Effector memory CD8-positive, alpha-beta T cell (primary cell): ENCODE results near the gene GPX2.

Source experiments
- ATAC-seq: fragments of 150-1000 bp; cut with Tn5 transposase; replicated peaks from 2 replicates; pipeline ENCODE4 v1.10.0; 2021; ENCODE audit warnings: mild to moderate bottlenecking, moderate library complexity
- DNase-seq, 3 experiments: peaks; one replicate each; pipeline ENCODE4 v3.0.0; 2021
- H3K27ac Mint-ChIP-seq, 2 donors: one replicate each; pipeline ENCODE4 v1.8.0; 2022; ENCODE audit warnings: mild to moderate bottlenecking in 2 of 2, mixed read lengths in 2 of 2, moderate library complexity in 2 of 2
- H3K27me3 Mint-ChIP-seq, 2 donors: one replicate each; pipeline ENCODE4 v1.8.0; 2022; ENCODE audit warnings: mixed read lengths in 2 of 2
- H3K36me3 Mint-ChIP-seq: one replicate; pipeline ENCODE4 v1.8.0; 2022; ENCODE audit warnings: mild to moderate bottlenecking, moderate library complexity, mixed read lengths; ENCODE audit not compliant: insufficient read depth
- H3K4me1 Mint-ChIP-seq, 2 donors: one replicate each; pipeline ENCODE4 v1.8.0; 2022; ENCODE audit warnings: low read depth in 2 of 2, mixed read lengths in 2 of 2
- H3K4me3 Mint-ChIP-seq, 2 donors: one replicate each; pipeline ENCODE4 v1.8.0; 2022; ENCODE audit warnings: mild to moderate bottlenecking in 2 of 2, mixed read lengths in 2 of 2, moderate library complexity in 2 of 2
- H3K9me3 Mint-ChIP-seq, 2 donors: one replicate each; pipeline ENCODE4 v1.8.0; 2022; ENCODE audit warnings: mixed read lengths in 2 of 2
- total RNA-seq, 9 experiments: gene quantifications; one replicate each; lab custom pipeline; 2026; lab: John Stamatoyannopoulos, UW

Gene GPX2
- 0 to 0.12 (median 0) reads per million in 9 experiments for total RNA-seq

DNA sequence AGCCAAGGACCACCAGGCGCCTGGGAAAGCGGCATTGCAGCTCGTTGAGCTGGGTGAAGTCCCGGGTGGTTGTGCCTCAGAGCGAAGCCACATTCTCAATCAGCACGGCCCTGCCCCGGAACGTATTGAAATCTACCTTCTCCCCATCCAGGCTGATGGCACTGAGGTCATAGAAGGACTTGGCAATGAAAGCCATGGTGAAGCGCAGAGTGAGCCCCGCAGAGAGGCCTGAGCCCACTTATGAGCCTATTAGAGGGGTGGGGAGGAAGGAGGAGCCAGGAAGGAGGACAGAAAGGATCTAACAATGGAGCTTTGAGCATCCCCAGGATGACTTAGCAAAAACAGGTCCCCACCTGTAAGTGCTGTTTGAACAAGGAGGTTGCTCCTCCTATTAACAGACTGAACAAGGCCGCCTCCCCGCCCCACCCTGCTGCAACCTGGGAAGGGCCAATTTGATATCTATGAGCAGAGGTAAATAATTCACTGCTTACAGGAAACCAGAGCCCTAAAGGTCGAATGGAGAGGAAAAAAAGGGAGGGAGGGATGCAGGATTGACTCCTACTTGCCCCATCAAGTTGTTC lies at the start of gene GPX2:
Gene GPX2, minus strand, starts transcription at position 215 of the 581 bp plus-strand sequence. Its CDS starts 19 bp downstream, at position 196.
- Mint-ChIP-seq H3K36me3 (peaks cover 15% of the 10 kb centered on the region), H3K27ac (peak within 1 kb of the TSS; percentile 76 to 89), H3K4me1 (peaks cover 15 to 22% of the 10 kb centered on the region in 2 donors), H3K27me3 (no peaks in the 10 kb centered on the region), H3K4me3 (no peak within 1 kb of the TSS), H3K9me3 (no peaks in the 10 kb centered on the region)
- ATAC-seq (no peak), DNase-seq (no peak)

DNA sequence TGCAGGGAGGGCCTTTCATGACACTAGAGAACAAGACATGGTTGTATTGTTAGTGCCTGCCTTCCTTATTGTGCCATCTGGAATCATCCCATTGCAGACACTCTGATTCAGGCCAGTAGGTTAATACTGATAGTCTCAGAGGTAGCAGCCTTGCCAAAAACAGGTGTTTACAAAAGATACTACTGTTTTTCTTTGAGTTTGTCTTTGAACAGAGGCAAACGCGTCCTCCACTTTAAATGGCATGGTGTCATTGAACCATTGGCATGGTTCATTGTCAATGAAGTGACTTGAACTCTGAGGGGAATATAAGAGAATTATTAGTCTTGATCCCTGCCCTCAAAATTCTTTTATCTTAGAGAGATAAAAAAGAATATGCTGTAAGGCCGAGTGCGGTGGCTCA lies 48.4 kb upstream of the GPX2 start:
- no peaks in the 10 kb centered on the region for H3K9me3 Mint-ChIP-seq
- H3K27me3 Mint-ChIP-seq = no peaks in the 10 kb centered on the region
- H3K27ac Mint-ChIP-seq = peak overlapping the region; percentile 65 to 79
- no peak overlapping the region for H3K4me3 Mint-ChIP-seq
- ATAC-seq (no peak), DNase-seq (no peak)
- H3K4me1 Mint-ChIP-seq = peaks cover 30 to 33% of the 10 kb centered on the region in 2 donors
- H3K36me3 Mint-ChIP-seq = peaks cover 5% of the 10 kb centered on the region

DNA sequence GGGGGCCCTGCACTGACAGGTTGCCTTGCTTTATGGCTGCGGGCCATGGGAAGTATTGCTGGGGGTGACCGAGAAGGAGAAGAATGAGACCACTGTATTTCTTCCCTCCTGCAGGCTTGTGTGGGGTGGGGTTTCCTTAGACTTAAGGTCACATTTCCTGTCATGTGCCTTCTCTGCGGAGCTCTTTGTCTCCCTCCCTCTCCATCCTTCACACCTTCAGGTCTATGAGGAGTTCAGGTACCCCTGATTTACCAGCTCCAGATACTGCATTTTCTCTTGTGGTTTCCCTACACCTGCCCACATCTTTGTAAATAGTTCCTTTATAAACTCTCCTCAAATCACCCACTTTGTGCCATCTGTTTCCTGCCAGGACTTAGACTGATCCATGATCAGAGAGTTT lies 47.8 kb upstream of the GPX2 start:
- H3K9me3 Mint-ChIP-seq = no peaks in the 10 kb centered on the region
- H3K36me3 Mint-ChIP-seq = peaks cover 5% of the 10 kb centered on the region
- H3K4me1 Mint-ChIP-seq = peaks cover 32 to 34% of the 10 kb centered on the region in 2 donors
- DNase-seq (no peak), ATAC-seq (no peak)
- peak overlapping the region; percentile 48 to 60 for H3K4me3 Mint-ChIP-seq
- H3K27me3 Mint-ChIP-seq = no peaks in the 10 kb centered on the region
- H3K27ac Mint-ChIP-seq = peak overlapping the region; percentile 24 to 79

DNA sequence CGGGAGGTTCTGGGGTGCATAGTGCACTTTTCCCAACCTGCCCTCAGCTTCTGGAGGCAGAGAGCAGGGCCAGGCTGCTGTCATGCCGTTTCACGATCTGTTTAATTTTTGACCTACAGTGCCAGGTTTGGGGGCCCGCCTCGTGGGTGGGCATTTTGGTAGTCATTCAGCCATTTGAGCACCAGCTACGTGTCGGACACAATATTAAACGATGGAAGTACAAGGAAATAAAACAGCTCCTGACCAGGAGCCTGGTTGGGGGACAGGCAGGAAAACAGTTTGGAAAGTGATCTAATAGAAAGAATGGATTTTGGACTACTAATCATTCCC lies 44.9 kb upstream of the GPX2 start:
- Mint-ChIP-seq H3K9me3 (no peaks in the 10 kb centered on the region), H3K4me1 (peaks cover 39 to 40% of the 10 kb centered on the region in 2 donors), H3K4me3 (peak overlapping the region; percentile 88 to 91), H3K36me3 (peaks cover 5% of the 10 kb centered on the region), H3K27ac (peak overlapping the region; percentile 82 to 90), H3K27me3 (peaks cover 5 to 7% of the 10 kb centered on the region in 2 donors)
- DNase-seq = no peak
- no peak for ATAC-seq

DNA sequence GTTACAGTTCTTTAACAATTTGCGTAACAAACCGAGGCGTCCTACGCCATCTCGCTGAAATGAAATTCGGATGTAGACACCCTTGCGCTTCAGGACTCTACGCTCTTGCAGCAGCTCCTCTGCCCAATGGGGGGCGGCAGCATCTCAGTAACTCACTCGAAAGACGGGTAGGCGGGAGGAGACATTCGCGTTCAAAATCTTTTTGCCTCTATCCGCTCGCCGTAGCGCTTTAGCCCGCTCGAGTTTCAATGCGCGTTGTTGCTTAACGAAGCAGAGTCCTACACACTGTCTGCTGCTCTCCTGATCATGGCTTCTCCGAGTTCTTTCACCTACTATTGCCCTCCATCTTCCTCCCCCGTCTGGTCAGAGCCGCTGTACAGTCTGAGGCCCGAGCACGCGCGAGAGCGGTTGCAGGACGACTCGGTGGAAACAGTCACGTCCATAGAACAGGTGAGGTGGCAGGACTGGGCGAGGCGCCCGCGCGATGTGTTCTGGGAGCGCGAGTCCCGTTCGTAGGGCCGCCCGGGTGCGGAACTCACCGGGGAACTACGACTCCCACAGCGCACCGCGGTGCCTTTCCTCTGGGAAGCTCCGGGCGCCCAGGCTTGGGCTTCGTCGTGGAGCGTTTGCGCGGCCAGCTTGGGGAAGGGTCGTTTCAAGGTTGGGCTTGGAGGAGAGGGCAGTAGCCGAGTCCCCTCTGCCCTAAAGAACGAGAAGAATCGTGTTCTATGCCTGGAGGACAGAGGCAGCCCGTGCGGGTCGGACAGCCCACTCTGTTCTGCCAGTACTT lies 44.3 kb upstream of the GPX2 start, which contains the start of gene FNTB:
Gene FNTB, plus strand, starts transcription at position 248 of the 790 bp plus-strand sequence. Its CDS starts 59 bp downstream, at position 307.
- Mint-ChIP-seq H3K9me3 (no peaks in the 10 kb centered on the region), H3K4me3 (peak within 1 kb of the TSS; percentile 88 to 91), H3K27ac (peak within 1 kb of the TSS; percentile 82 to 90), H3K27me3 (peaks cover 7 to 10% of the 10 kb centered on the region in 2 donors), H3K36me3 (peaks cover 5% of the 10 kb centered on the region), H3K4me1 (peaks cover 36 to 38% of the 10 kb centered on the region in 2 donors)
- peak; percentile 86 to 93 (median 88) for DNase-seq
- peak; percentile 91 for ATAC-seq

DNA sequence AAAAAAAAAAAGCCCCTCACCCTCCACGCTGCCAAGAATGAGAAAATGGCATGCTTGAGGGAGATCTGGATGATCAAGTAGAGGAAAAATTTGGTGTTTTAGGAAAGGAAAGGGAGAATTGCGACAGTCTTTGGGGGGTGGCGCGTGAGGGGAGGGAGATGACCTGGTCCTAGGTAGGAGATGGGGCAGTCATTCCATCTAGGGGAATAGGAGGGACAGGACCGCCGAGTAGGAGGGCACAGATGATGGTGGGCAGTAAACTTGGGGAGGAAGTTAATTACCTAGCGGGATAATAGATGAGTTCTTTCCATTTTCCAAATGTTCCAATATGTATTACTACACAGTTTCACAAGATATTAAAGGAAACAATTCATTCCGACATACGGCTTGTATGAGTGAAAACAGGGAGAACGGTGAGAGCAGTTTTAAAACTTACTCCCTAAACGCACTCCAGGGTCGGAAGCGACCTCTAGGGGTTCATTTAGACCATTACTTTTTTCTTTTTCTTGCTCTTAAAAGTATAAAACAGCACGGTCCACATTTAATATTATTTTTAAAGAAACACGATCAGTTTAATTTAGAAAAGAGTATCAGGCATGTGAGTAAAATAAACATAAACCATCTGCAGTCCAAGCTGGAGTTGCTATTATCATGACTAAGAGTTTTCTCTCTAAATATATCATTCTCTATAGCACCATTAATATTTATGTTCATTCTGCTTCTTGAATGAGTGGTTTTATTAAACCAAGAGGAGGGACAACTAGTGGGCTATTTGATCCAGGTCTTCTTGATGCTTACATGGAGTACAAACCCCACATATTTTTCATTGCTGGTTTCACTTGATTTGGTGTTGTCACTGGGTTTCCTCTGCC lies 41.1 kb upstream of the GPX2 start:
- ATAC-seq = no peak
- Mint-ChIP-seq H3K4me3 (peak overlapping the region in 1 of 2 donors; percentile 26), H3K36me3 (peaks cover 5% of the 10 kb centered on the region), H3K9me3 (no peaks in the 10 kb centered on the region), H3K27ac (no peak overlapping the region), H3K4me1 (peaks cover 19 to 22% of the 10 kb centered on the region in 2 donors), H3K27me3 (peaks cover 7 to 10% of the 10 kb centered on the region in 2 donors)
- peak; percentile 12 to 32 (median 31) for DNase-seq

DNA sequence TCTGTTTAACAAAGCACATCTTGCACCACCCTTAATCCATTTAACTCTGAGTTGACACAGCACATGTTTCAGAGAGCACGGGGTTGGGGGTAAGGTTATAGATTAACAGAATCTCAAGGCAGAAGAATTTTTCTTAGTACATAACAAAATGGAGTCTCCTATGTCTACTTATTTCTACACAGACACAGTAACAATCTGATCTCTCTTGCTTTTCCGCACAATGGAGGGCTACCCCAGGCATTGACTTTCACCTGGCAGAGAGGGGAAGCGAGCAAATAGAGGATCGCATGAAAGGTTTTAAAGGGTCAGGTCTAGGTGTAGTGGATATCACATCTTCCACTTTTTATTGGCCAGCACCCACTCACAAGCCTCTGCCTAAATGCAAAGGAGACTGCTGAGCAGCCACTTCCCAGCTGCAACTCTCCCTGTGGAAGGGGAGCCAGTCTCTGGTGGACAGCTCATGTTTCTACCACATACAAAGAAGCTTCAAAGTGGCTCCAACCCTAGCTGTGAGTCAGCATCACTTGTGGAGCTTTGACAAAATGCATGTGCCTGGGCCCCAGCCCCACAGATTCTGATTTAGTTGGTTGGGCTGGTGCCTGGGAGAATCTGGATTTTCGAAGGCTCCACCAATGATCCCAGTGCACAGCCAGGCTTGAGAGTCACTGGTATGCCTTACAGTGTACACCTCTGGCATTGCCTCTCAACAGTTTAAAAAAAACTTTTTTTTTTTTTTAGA lies 37.0 kb upstream of the GPX2 start:
- H3K27ac Mint-ChIP-seq = no peak overlapping the region
- peaks cover 7 to 10% of the 10 kb centered on the region in 2 donors for H3K27me3 Mint-ChIP-seq
- peaks cover 7 to 8% of the 10 kb centered on the region in 2 donors for H3K4me1 Mint-ChIP-seq
- no peak overlapping the region for H3K4me3 Mint-ChIP-seq
- no peaks in the 10 kb centered on the region for H3K9me3 Mint-ChIP-seq
- no peak for DNase-seq
- no peak for ATAC-seq
- no peaks in the 10 kb centered on the region for H3K36me3 Mint-ChIP-seq

DNA sequence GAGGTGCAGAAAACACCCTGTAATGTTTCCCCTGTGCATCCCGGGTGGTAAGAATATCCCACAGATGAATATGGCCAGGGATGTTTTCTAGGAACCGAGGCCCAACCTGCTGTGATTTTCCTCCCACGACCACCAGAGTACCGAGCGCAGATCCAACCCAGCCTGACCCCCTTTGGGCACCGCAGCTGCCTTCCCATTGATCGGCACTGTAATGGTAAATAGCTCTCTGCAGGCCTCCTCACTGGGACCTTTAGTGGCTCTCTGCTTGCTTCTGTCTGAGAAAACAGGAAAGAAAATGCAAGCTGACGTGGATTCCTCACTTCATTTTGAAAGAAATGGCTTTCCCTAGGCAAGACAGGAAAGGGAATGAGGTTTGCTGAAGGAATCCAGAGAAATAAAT lies 32.0 kb upstream of the GPX2 start:
- H3K4me1 Mint-ChIP-seq = peaks cover 0 to 11% of the 10 kb centered on the region in 2 donors

DNA sequence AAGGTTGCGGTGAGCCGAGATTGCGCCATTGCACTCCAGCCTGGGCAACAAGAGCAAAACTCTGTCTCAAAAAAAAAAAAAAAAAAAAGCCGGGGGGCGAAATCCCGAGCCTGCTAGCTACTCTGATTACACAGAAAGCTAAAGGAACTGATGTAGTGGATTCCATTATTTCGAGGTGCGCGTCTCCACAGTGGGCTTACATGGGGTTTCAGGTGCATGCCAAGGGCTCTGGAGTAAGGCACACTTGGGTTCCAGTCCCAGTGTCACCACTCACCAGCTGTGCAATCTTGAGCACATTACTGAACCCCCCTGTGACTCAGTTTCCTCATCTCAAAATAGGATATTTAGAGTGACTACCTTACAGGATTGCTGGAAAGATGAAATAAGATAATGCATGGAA lies 31.3 kb upstream of the GPX2 start:
- ATAC-seq (no peak), DNase-seq (no peak)
- H3K4me3 Mint-ChIP-seq = no peak overlapping the region
- peaks cover 2% of the 10 kb centered on the region for H3K36me3 Mint-ChIP-seq
- no peaks in the 10 kb centered on the region for H3K27me3 Mint-ChIP-seq
- H3K27ac Mint-ChIP-seq = no peak overlapping the region
- peaks cover 0 to 11% of the 10 kb centered on the region in 2 donors for H3K4me1 Mint-ChIP-seq
- H3K9me3 Mint-ChIP-seq = no peaks in the 10 kb centered on the region

More for the DNA sequence above, 32.0 kb upstream of the GPX2 start:
- Mint-ChIP-seq H3K27me3 (no peaks in the 10 kb centered on the region), H3K36me3 (peaks cover 2% of the 10 kb centered on the region), H3K4me3 (no peak overlapping the region), H3K9me3 (no peaks in the 10 kb centered on the region), H3K27ac (no peak overlapping the region)
- DNase-seq = no peak
- ATAC-seq = no peak

DNA sequence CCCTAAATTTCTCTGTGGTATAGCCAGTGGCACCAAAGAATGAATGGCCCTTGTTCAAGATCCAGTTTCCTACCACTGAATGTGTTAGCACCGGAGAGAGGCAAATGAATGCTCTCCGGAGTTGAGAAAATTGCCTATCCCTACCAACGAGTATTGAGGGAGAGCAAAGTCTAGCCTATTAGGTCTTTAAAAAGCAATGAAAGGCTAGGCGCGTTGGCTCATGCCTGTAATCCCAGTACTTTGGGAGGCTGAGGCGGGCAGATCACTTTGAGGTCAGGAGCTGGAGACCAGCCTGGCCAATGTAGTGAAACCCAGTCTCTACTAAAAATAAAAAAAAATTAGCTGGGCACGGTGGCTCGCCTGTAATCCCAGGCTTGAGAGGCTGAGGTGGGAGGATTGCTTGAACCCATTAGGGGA lies 30.5 kb upstream of the GPX2 start:
- Mint-ChIP-seq H3K36me3 (peaks cover 2% of the 10 kb centered on the region), H3K9me3 (no peaks in the 10 kb centered on the region), H3K4me1 (peaks cover 0 to 11% of the 10 kb centered on the region in 2 donors), H3K27ac (peak overlapping the region in 1 of 2 donors; percentile 46), H3K4me3 (peak overlapping the region; percentile 86 to 88), H3K27me3 (no peaks in the 10 kb centered on the region)
- ATAC-seq (no peak), DNase-seq (no peak)

DNA sequence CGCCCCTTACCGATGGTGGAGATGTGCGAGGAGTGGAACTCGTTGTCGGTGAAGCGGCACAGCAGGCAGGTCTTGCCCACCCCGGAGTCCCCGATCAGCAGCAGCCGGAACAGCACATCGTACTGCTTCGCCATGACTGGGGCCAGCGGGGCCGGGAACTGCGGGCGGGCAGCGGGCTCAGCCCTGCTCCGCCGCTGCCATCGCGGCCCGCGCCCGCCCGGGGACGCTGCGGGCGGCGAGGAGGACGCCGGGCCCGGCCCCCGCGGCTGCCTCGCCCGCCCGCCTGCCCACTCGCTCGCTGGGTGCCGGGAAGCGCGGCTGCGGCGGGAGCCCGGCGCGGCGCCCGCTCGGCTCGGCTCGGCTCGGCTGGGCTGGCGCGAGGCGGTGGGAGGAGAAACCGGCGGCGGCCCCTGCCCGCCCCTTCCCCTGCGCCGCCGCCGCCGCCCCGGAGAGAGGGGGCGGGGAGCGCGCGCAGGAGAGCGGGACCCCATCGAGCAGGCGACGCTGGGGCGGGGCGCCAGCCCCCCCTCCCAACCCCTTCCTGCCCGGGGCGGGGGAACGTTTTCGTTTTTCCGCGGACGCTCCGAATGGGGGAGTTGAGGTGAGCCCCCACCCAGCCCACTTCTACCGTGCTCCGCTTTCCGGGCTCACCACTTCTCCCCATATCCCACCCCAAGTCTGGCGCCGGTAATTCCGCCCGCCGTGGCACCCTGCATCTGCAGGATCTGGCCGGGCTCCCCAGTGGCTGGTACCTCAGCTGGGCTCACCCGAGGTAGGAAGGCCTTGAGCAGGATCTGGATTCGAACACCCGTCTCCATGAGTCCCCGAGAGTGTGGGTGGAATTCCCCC lies 29.6 kb upstream of the GPX2 start, which contains the start of gene RAB15:
Gene RAB15, minus strand, starts transcription at position 394 of the 849 bp plus-strand sequence. Its CDS starts 260 bp downstream, at position 134.
- no peaks in the 10 kb centered on the region for H3K27me3 Mint-ChIP-seq
- peaks cover 2% of the 10 kb centered on the region for H3K36me3 Mint-ChIP-seq
- H3K9me3 Mint-ChIP-seq = no peaks in the 10 kb centered on the region
- ATAC-seq = peak; percentile 76
- peak within 1 kb of the TSS; percentile 46 to 75 for H3K27ac Mint-ChIP-seq
- peak within 1 kb of the TSS; percentile 86 to 88 for H3K4me3 Mint-ChIP-seq
- peaks cover 0 to 15% of the 10 kb centered on the region in 2 donors for H3K4me1 Mint-ChIP-seq
- DNase-seq = peak; percentile 14 to 35 (median 20)

DNA sequence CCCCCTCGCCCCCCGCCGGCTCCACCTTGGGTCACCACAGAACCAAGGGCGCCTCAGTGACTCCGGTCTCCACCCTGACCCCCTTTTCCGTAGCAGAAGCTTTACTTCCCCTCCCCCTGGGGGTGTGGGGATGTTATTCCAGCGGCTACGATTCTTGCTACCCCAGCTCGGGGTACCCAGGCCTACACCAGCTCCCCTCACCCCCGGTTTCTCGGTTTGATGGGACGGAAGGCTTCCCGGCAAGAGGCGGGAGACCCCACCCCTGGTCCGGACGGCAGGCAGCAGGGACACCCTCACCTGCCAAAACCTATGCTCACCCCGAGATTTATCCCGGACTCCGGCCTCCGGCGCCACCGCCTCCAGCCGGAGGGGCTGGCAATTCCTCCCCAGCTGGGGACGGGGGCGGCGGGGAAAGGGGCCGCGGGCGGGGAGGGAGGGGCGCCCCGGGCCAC lies 29.0 kb upstream of the GPX2 start:
- ATAC-seq = no peak
- H3K9me3 Mint-ChIP-seq = no peaks in the 10 kb centered on the region
- H3K27me3 Mint-ChIP-seq = no peaks in the 10 kb centered on the region
- H3K4me1 Mint-ChIP-seq = peaks cover 0 to 15% of the 10 kb centered on the region in 2 donors
- peak overlapping the region; percentile 71 to 75 for H3K4me3 Mint-ChIP-seq
- no peak for DNase-seq
- peaks cover 2% of the 10 kb centered on the region for H3K36me3 Mint-ChIP-seq
- H3K27ac Mint-ChIP-seq = peak overlapping the region; percentile 16 to 75
